Pancreas (tissue), 10 donors: ENCODE results near the gene KANSL3. TPM values are rescaled to one million over a fixed set of nuclear protein-coding genes. Genes with fewer than 3 reads are reported as not detected.

Experiments
- ATAC-seq, 4 donors: fragments of 200-7000 bp; cut with Tn5 transposase; one replicate each; pipeline versions ENCODE4 v1.8.0 to v1.9.1; 2020; ENCODE audit warnings: mild to moderate bottlenecking in 4 of 4, moderate library complexity in 4 of 4
- DNase-seq, 6 donors: peaks; one replicate each; pipeline ENCODE4 v3.0.0-alpha.2; 2020
- FAIRE-seq: peaks from 2 replicates; lab custom pipeline; 2012; peaks lifted over from hg19 to GRCh38; lab: Jason Lieb, UNC
- H3K27ac ChIP-seq, 4 donors: fragments of 200-600 bp; sonication (generic); 1 replicate in 3 of 4; 2 replicates in 1 of 4; pipeline versions ENCODE4 v1.5.0 to v1.8.0; 2020
- H3K27me3 ChIP-seq, 4 donors: fragments of 200-600 bp; one replicate each; pipeline ENCODE4 v1.8.0; 2021
- H3K36me3 ChIP-seq, 3 donors: fragments of 200-600 bp; sonication (generic) in 1 of 3; one replicate each; pipeline versions ENCODE4 v1.5.0 to v1.8.0; 2020 to 2021
- H3K4me1 ChIP-seq, 3 donors: fragments of 200-600 bp; one replicate each; pipeline ENCODE4 v1.8.0; 2021
- H3K4me3 ChIP-seq, 4 donors: fragments of 200-600 bp; sonication (generic) in 2 of 4; one replicate each; pipeline versions ENCODE4 v1.5.0 to v1.8.0; 2020 to 2021
- H3K9me3 ChIP-seq, 4 donors: fragments of 200-600 bp; one replicate each; pipeline ENCODE4 v1.8.0; 2021
- WGBS, 2 donors: extraction: QIAGEN DNeasy Blood & Tissue Kit; methylation state at CpG; one replicate each; pipeline ENCODE4 v1.1.7; 2013; 5-methylcytosine and 5-hydroxymethylcytosine counted together
- intact Hi-C, 3 donors: fragments of 100-400 bp; cut with DNase I; formaldehyde crosslinking; loops; one replicate each; pipeline versions ENCODE4 v1.11.1 to v1.14.2; 2022
- polyA plus RNA-seq, 2 donors: library from polyadenylated mRNA; stranded (reverse); fragments of 200-250 nt; gene quantifications; one replicate each; pipeline ENCODE4 v1.2.3, GENCODE V29; 2013
- total RNA-seq, 6 donors: library from RNA; stranded (reverse); fragmentation: NEBNext Ultra II Directional in 4 of 6; extraction: Animal tissue kit (Norgen Biotek cat#: 25700) in 4 of 6; gene quantifications; one replicate each; pipeline versions ENCODE4 v1.2.1 to v1.2.4, GENCODE V29; 2021 to 2023
- TF ChIP-seq, protein P1 (sequence below), 4 donors: fragments of 200-600 bp; sonication (generic) in 3 of 4; IDR thresholded peaks; one replicate each; pipeline versions ENCODE4 v1.5.0 to v1.8.0; 2021; ENCODE audit warnings: antibody characterized with exemption in 4 of 4
- donor health status: healthy with polysubstance abuse.
- donor health status: DM: no; HTN: no; CAD: no; lungs with moderate emphysema.
- donor health status: DM: no; HTN: no; CAD: no.
- donor health status: control.
- donor health status: control.
- donor health status: Bipolar disorder and iron deficiency.
- donor health status: DM: yes; HTN: yes; CAD: no.
- donor health status: DM: no; HTN: no; CAD: no.
- donor health status: DM: no; HTN: no; CAD: no.
- donor health status: DM: yes; HTN: yes; CAD: no.

Gene KANSL3
- total and polyA plus RNA-seq, 8 donors: 14.8 to 28.9 (median 19.2) TPM

- no peak for ATAC-seq
- FAIRE-seq: no peak
- intact Hi-C loops: loop anchor here in 1 of 3 donors (10.0 kb wide), 1 partner anchor 201 kb away; no protein-coding TSS in a partner anchor
Measured at GRCh38 chr2:96604104-96604503, 34.0 kb downstream of the KANSL3 start.

DNA sequence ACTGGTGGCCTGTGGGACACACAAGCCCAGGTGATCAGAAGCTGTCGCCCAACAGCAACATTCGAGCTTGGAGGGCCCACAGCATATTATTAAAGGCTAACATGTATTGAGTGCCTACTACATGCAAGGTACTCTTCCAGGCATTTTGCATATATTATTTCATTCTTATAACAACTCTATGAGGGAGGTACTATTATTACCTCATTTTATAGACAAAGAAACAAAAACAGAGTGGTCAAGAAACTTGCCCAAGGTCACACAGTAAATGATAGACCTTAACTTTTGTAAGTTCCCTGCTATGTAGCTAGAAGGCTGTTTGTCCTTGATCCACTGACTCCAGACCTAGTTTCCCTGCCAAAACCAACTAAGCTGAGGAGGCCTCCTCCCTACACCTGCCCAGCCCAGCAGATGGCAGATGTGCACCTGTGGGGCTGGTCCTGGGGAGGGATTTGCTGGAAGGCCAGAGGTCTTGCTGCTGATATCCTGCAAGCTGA lies 35.7 kb downstream of the KANSL3 start:
- H3K4me1 ChIP-seq: peaks cover 17 to 37% (median 28%) of the 10 kb centered on the region in 3 donors
- H3K9me3 ChIP-seq: no peaks in the 10 kb centered on the region
- 38 to 45% methylated on average over 2 of the region's 2 CpGs for WGBS, 2 donors
- H3K27ac ChIP-seq: peak overlapping the region; percentile 3 to 65 (median 46)
- TF ChIP-seq, protein P1, sequence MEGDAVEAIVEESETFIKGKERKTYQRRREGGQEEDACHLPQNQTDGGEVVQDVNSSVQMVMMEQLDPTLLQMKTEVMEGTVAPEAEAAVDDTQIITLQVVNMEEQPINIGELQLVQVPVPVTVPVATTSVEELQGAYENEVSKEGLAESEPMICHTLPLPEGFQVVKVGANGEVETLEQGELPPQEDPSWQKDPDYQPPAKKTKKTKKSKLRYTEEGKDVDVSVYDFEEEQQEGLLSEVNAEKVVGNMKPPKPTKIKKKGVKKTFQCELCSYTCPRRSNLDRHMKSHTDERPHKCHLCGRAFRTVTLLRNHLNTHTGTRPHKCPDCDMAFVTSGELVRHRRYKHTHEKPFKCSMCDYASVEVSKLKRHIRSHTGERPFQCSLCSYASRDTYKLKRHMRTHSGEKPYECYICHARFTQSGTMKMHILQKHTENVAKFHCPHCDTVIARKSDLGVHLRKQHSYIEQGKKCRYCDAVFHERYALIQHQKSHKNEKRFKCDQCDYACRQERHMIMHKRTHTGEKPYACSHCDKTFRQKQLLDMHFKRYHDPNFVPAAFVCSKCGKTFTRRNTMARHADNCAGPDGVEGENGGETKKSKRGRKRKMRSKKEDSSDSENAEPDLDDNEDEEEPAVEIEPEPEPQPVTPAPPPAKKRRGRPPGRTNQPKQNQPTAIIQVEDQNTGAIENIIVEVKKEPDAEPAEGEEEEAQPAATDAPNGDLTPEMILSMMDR (IDR thresholded peaks at IDR 0.05): peak in 3 of 4 donors; percentile 17 to 41 (median 33)
- H3K4me3 ChIP-seq: no peak overlapping the region
- no peaks in the 10 kb centered on the region for H3K27me3 ChIP-seq
- ATAC-seq: peak; percentile 87 to 93 (median 88)
- no peak for FAIRE-seq
- H3K36me3 ChIP-seq: peaks cover 4 to 63% (median 16%) of the 10 kb centered on the region in 3 donors
- intact Hi-C loops: loop anchor here in 1 of 3 donors (10.0 kb wide), 1 partner anchor 202 kb away; no protein-coding TSS in a partner anchor
- peak; percentile 65 to 88 (median 82) for DNase-seq

More at GRCh38 chr2:96604104-96604503, 34.0 kb downstream of the KANSL3 start:
- H3K36me3 ChIP-seq: peaks cover 3 to 67% (median 29%) of the 10 kb centered on the region in 3 donors
- peak overlapping the region in 1 of 4 donors; percentile 10 for H3K27ac ChIP-seq
- 81 to 84% methylated on average over 2 of the region's 2 CpGs for WGBS, 2 donors
- DNase-seq: no peak
- H3K4me1 ChIP-seq: peaks cover 17 to 37% (median 28%) of the 10 kb centered on the region in 3 donors
- no peaks in the 10 kb centered on the region for H3K27me3 ChIP-seq
- no peak overlapping the region for H3K4me3 ChIP-seq
- TF ChIP-seq, protein P1 (IDR thresholded peaks at IDR 0.05): no peak
- H3K9me3 ChIP-seq: no peaks in the 10 kb centered on the region

DNA sequence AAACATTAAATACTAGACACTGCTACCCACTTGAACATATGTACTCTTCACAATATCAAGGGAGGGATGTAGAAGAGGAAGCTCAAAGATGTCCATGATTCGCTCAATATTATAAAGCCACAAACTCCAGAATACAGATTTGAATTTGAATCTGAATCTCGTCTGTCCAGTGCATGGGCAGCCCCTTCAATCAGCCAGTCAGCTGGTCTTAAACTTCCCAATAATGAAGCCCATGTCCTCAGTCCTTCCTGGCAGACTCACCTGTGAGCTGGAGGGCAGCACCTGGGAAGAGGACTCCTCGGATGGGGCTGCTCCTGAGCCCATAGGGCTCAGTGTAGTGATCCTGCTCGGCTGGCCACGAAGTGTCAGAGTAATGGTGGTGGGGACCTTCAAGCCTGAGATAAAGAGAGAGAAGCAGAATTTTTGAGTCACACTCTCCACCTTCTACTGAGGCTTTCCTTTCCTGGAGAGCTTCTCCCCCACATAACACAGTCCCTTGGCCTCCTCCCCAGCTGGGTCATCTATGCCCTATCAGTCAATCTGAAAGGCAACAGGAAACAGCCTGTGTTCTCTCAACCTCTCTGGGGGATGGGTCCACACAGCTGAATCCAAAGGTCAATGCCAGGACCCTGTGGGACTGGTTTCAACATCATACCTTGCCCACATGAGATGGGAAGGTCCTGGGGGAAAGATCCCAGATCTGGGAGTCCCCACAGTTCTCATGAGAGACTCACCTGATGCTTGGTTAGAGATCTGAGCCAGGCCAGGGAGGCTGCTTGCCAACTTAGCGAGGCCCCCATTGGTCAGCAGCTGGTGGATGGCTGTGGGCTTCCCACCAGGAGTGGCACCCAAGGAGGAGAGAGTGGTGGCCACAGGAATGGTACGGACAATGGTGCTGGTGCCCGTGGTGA lies 36.5 kb downstream of the KANSL3 start:
- no peaks in the 10 kb centered on the region for H3K9me3 ChIP-seq
- peak; percentile 61 to 84 (median 68) for DNase-seq
- H3K27me3 ChIP-seq: no peaks in the 10 kb centered on the region
- no peak overlapping the region for H3K4me3 ChIP-seq
- H3K36me3 ChIP-seq: peaks cover 4 to 59% (median 13%) of the 10 kb centered on the region in 3 donors
- FAIRE-seq: no peak
- ATAC-seq: peak; percentile 75 to 80 (median 78)
- peaks cover 17 to 34% (median 28%) of the 10 kb centered on the region in 3 donors for H3K4me1 ChIP-seq
- intact Hi-C loops: loop anchor here in 1 of 3 donors (10.0 kb wide), 1 partner anchor 203 kb away; no protein-coding TSS in a partner anchor
- 43 to 44% methylated on average over 8 of the region's 8 CpGs for WGBS, 2 donors
- TF ChIP-seq, protein P1 (IDR thresholded peaks at IDR 0.05): no peak
- peak overlapping the region in 3 of 4 donors; percentile 27 to 65 (median 65) for H3K27ac ChIP-seq

DNA sequence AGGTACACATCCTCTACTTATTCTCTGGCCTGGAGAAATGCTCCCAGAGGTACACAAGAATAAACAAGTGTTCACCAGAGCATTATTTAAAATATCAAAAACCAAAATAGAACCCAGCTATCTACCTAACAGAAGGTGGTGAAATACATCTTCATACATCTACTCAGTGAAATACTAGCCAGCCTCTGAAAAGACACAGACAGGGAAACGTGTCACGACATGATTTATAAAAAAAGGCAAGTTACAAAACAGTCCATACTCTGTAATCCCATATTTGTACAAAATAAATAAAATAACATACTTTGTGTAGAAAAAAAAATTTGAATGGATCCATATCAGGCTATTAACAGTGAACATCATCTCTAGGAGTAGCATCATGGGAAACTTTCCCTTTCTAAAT lies 38.2 kb downstream of the KANSL3 start:
- ATAC-seq (no peak), FAIRE-seq (no peak), DNase-seq (no peak)
- peaks cover 16 to 25% (median 17%) of the 10 kb centered on the region in 3 donors for H3K4me1 ChIP-seq
- no peak overlapping the region for H3K4me3 ChIP-seq
- intact Hi-C loops: loop anchor here in 1 of 3 donors (10.0 kb wide), 1 partner anchor 205 kb away; no protein-coding TSS in a partner anchor
- no peak overlapping the region for H3K27ac ChIP-seq
- H3K27me3 ChIP-seq: no peaks in the 10 kb centered on the region
- TF ChIP-seq, protein P1 (IDR thresholded peaks at IDR 0.05): no peak
- H3K9me3 ChIP-seq: no peaks in the 10 kb centered on the region
- 81 to 85% methylated on average over 2 of the region's 2 CpGs for WGBS, 2 donors
- H3K36me3 ChIP-seq: peaks cover 4 to 61% (median 14%) of the 10 kb centered on the region in 3 donors
